A673 (cell line): Measurements from ENCODE around the gene CFAP157. TPM values are rescaled to one million over a fixed set of nuclear protein-coding genes. Genes with fewer than 3 reads are reported as not detected.
A peak's percentile ranks its signal among the peaks of the same experiment; 100 is the strongest.

ENCODE experiments used
- BruUV-seq: library from RNA; stranded (reverse); fragments of 400-500 nt; replicated peaks from 2 replicates; lab custom pipeline; 2021; lab: Mats Ljungman, UMichigan
- CTCF ChIA-PET: fragments of 300-600 bp; sonication (Branson Sonifier 250); formaldehyde crosslinking; loops from one replicate; lab custom pipeline; 2022; ENCODE audit warnings: antibody characterized with exemption; lab: Charles Lee
- POLR2A ChIA-PET: fragments of 300-600 bp; sonication (Branson Sonifier 250); formaldehyde crosslinking; loops from one replicate; lab custom pipeline; 2022; ENCODE audit warnings: antibody characterized with exemption; ENCODE audit not compliant: low non-redundant PET; lab: Charles Lee
- DNase-seq: peaks from one replicate; pipeline ENCODE4 v3.0.0-alpha.2; 2015; ENCODE audit warnings: low spot score
- H3K27ac ChIP-seq: fragments of 200-600 bp; sonication (generic); 2 replicates; pipeline ENCODE4 v1.5.1; 2016; ENCODE audit warnings: mixed run types, low read depth, mild to moderate bottlenecking, mixed read lengths, antibody characterized with exemption, low read length; ENCODE audit not compliant: poor library complexity, severe bottlenecking
- H3K27me3 ChIP-seq: fragments of 200-600 bp; sonication (generic); replicated peaks from 2 replicates; pipeline ENCODE4 v1.6.1; 2017; ENCODE audit warnings: mixed run types, low read depth, mild to moderate bottlenecking, mixed read lengths, antibody characterized with exemption, low read length; ENCODE audit not compliant: insufficient read depth, poor library complexity
- H3K36me3 ChIP-seq: fragments of 200-600 bp; sonication (generic); 2 replicates; pipeline ENCODE4 v1.6.1; 2016; ENCODE audit warnings: mixed run types, mild to moderate bottlenecking, mixed read lengths, antibody characterized with exemption, low read length; ENCODE audit not compliant: insufficient read depth, poor library complexity, severe bottlenecking
- H3K4me1 ChIP-seq: fragments of 200-600 bp; sonication (generic); 2 replicates; pipeline ENCODE4 v1.6.1; 2017; ENCODE audit warnings: mixed run types, mild to moderate bottlenecking, mixed read lengths, antibody characterized with exemption, low read length; ENCODE audit not compliant: insufficient read depth, poor library complexity, severe bottlenecking
- H3K4me3 ChIP-seq: fragments of 200-600 bp; sonication (generic); 2 replicates; pipeline ENCODE4 v1.5.1; 2016; ENCODE audit warnings: low read depth, mixed run types, mild to moderate bottlenecking, mixed read lengths, low read length; ENCODE audit not compliant: poor library complexity, severe bottlenecking
- H3K9me3 ChIP-seq: fragments of 200-600 bp; sonication (generic); 2 replicates; pipeline ENCODE4 v1.6.1; 2016; ENCODE audit warnings: mixed run types, low read depth, mild to moderate bottlenecking, mixed read lengths, antibody characterized with exemption, low read length; ENCODE audit not compliant: poor library complexity, severe bottlenecking
- CTCF ChIP-seq: fragments of 300-800, 200-600 bp; sonication (generic); conservative IDR thresholded peaks from 2 replicates; pipeline ENCODE4 v1.5.1; 2017; ENCODE audit warnings: low read depth, mild to moderate bottlenecking, antibody characterized with exemption, low read length, moderate library complexity, mixed read lengths
- EZH2 ChIP-seq: fragments of 200-600 bp; sonication (generic); IDR thresholded peaks from 2 replicates; pipeline ENCODE4 v1.6.1; 2017; ENCODE audit warnings: borderline replicate concordance, low read depth, mild to moderate bottlenecking, mixed read lengths, antibody characterized with exemption, low read length; ENCODE audit not compliant: poor library complexity, severe bottlenecking
- intact Hi-C: fragments of 100-400 bp; cut with micrococcal nuclease; formaldehyde crosslinking; loops from one replicate; pipeline ENCODE4 v1.10.0; 2022; ENCODE audit not compliant: unreplicated experiment
- total RNA-seq: library from RNA; stranded (reverse); gene quantifications from 2 replicates; pipeline ENCODE4 v1.2.3, GENCODE V29; 2021

Gene CFAP157
- total RNA-seq, 1 experiment from 2014 or later, result not detected

GRCh38 chr9:127734247-127734746, 27.5 kb downstream of the CFAP157 start:
- Histone ChIP-seq H3K9me3 (no peaks in the 10 kb centered on the region), H3K4me1 (peaks cover 10% of the 10 kb centered on the region), H3K27ac (peak overlapping the region; percentile 83), H3K36me3 (no peaks in the 10 kb centered on the region), H3K4me3 (peak overlapping the region; percentile 69), H3K27me3 (no peaks in the 10 kb centered on the region)
- CTCF ChIA-PET, result interaction anchor here (0.6 to 1.9 kb wide), 16 partner anchors 9 to 230 kb away, joined by 3 to 17 read pairs (median 5); partner anchors contain the start of genes PTRH1 and TTC16
- TF ChIP-seq EZH2, result no peak
- TF ChIP-seq CTCF, result no peak
- no TSS peak for BruUV-seq
- POLR2A ChIA-PET, result no interaction called here
- DNase-seq, result no peak
- intact Hi-C loops, result loop anchor here (1.0 to 2.0 kb wide), 4 partner anchors 137 to 230 kb away; no protein-coding TSS in a partner anchor

- Histone ChIP-seq H3K4me1 (peaks cover 10% of the 10 kb centered on the region), H3K27ac (peak within 1 kb of the TSS; percentile 83), H3K4me3 (peak within 1 kb of the TSS; percentile 69), H3K36me3 (no peaks in the 10 kb centered on the region), H3K9me3 (no peaks in the 10 kb centered on the region), H3K27me3 (no peaks in the 10 kb centered on the region)
- POLR2A ChIA-PET, result interaction anchor here (0.5 to 0.6 kb wide), 2 partner anchors 187 to 427 kb away, joined by 4 to 6 read pairs; no protein-coding TSS in a partner anchor
- intact Hi-C loops, result loop anchor here (1.0 to 2.0 kb wide), 5 partner anchors 50 to 231 kb away; no protein-coding TSS in a partner anchor
- BruUV-seq, result no TSS peak
- peak; percentile 99 for DNase-seq
- CTCF ChIA-PET, result interaction anchor here (0.6 to 1.9 kb wide), 19 partner anchors 9 to 230 kb away, joined by 3 to 17 read pairs (median 5); partner anchors contain the start of genes PTRH1, ST6GALNAC4 and TTC16
- TF ChIP-seq EZH2 (no peak), CTCF (peak; percentile 98)
These were observed 28.1 kb downstream of the CFAP157 start, which contains the start of gene TOR2A for GRCh38 chr9:127734747-127735529. TSS of gene TOR2A (minus strand) at chr9:127735294. CDS start at chr9:127735270, 24 bp downstream.

- no peaks in the 10 kb centered on the region for H3K27me3 ChIP-seq
- ChIA-PET CTCF (interaction anchor here (0.8 to 1.9 kb wide), 6 partner anchors 20 to 186 kb away, joined by 4 to 17 read pairs (median 6); partner anchors contain the start of genes PTRH1, ST6GALNAC4 and TTC16), POLR2A (no interaction called here)
- H3K4me3 ChIP-seq, result peak overlapping the region; percentile 69
- TF ChIP-seq CTCF, result no peak
- no peak for TF ChIP-seq EZH2
- no peaks in the 10 kb centered on the region for H3K36me3 ChIP-seq
- H3K9me3 ChIP-seq, result no peaks in the 10 kb centered on the region
- no TSS peak for BruUV-seq
- DNase-seq, result no peak
- peaks cover 10% of the 10 kb centered on the region for H3K4me1 ChIP-seq
- H3K27ac ChIP-seq, result no peak overlapping the region
- intact Hi-C loops, result loop anchor here (1.0 to 2.0 kb wide), 3 partner anchors 50 to 185 kb away; no protein-coding TSS in a partner anchor
These were observed 28.9 kb downstream of the CFAP157 start for GRCh38 chr9:127735530-127736185.
